DND-41 (cell line): ENCODE data around the gene SLC17A6.

Experiments used
- ATAC-seq: fragments of 200-7000 bp; cut with Tn5 transposase; 3 replicates; pipeline ENCODE4 v1.9.1; 2021; ENCODE audit warnings: low read depth; ENCODE audit not compliant: insufficient read depth
- DNase-seq: peaks from one replicate; pipeline ENCODE4 v3.0.0-alpha.2; 2020
- H2AFZ ChIP-seq: 2 replicates; pipeline ENCODE4 v1.6.0; 2012; ENCODE audit warnings: low read depth, low read length
- H3K27ac ChIP-seq: 2 replicates; pipeline ENCODE4 v1.5.1; 2012; ENCODE audit warnings: low read length, inconsistent platforms
- H3K27me3 ChIP-seq: fragments of 200-600 bp; sonication (generic); 2 replicates; pipeline ENCODE4 v1.6.0; 2012; ENCODE audit warnings: low read length, mild to moderate bottlenecking, inconsistent platforms; ENCODE audit not compliant: insufficient read depth, poor library complexity
- H3K36me3 ChIP-seq: 2 replicates; pipeline ENCODE4 v1.5.1; 2012; ENCODE audit warnings: low read length, inconsistent platforms; ENCODE audit not compliant: insufficient read depth
- H3K4me1 ChIP-seq: 2 replicates; pipeline ENCODE4 v1.5.1; 2012; ENCODE audit warnings: mild to moderate bottlenecking, low read length; ENCODE audit not compliant: insufficient read depth
- H3K4me2 ChIP-seq: 2 replicates; pipeline ENCODE4 v1.6.0; 2012; ENCODE audit warnings: mild to moderate bottlenecking, moderate library complexity, low read length, inconsistent platforms; ENCODE audit not compliant: insufficient read depth
- H3K4me3 ChIP-seq, 2 experiments: fragments of 200-600 bp in 1 of 2; shearing (Covaris generic) in 1 of 2; 2 replicates each; pipeline ENCODE4 v1.5.1; 2012 to 2016; ENCODE audit warnings: inconsistent platforms in 2 of 2, low read length in 2 of 2, mild to moderate bottlenecking in 2 of 2, low read depth in 1 of 2, moderate library complexity in 1 of 2
- H3K79me2 ChIP-seq: 2 replicates; pipeline ENCODE4 v1.6.0; 2012; ENCODE audit warnings: low read length, inconsistent platforms; ENCODE audit not compliant: insufficient read depth
- H3K9ac ChIP-seq: 2 replicates; pipeline ENCODE4 v1.6.0; 2012; ENCODE audit warnings: low read depth, mild to moderate bottlenecking, inconsistent platforms, low read length, moderate library complexity
- H3K9me3 ChIP-seq: 2 replicates; pipeline ENCODE4 v1.5.1; 2012; ENCODE audit warnings: low read length, moderate library complexity, mild to moderate bottlenecking, inconsistent platforms; ENCODE audit not compliant: insufficient read depth, severe bottlenecking
- H4K20me1 ChIP-seq: 2 replicates; pipeline ENCODE4 v1.6.0; 2012; ENCODE audit warnings: low read length; ENCODE audit not compliant: insufficient read depth
- CTCF ChIP-seq: IDR thresholded peaks from 2 replicates; pipeline ENCODE4 v1.5.1; 2012; ENCODE audit warnings: borderline replicate concordance, low read length, moderate library complexity, mild to moderate bottlenecking; ENCODE audit not compliant: poor library complexity, severe bottlenecking; ENCODE audit errors: extremely low read depth
- EZH2 ChIP-seq: IDR thresholded peaks from 3 replicates; pipeline ENCODE4 v1.6.1; 2012; ENCODE audit warnings: borderline replicate concordance, low read depth, mild to moderate bottlenecking, moderate library complexity, low read length, inconsistent platforms; ENCODE audit not compliant: severe bottlenecking

Gene SLC17A6

GRCh38 chr11:22371160-22371559 is 33.0 kb downstream of the SLC17A6 start:
- H2AFZ ChIP-seq = no peak overlapping the region
- H3K9ac ChIP-seq = no peak overlapping the region
- no peaks in the 10 kb centered on the region for H3K27me3 ChIP-seq
- ATAC-seq = no peak
- no peaks in the 10 kb centered on the region for H4K20me1 ChIP-seq
- no peaks in the 10 kb centered on the region for H3K9me3 ChIP-seq
- no peaks in the 10 kb centered on the region for H3K79me2 ChIP-seq
- H3K4me1 ChIP-seq = no peaks in the 10 kb centered on the region
- TF ChIP-seq CTCF (no peak), EZH2 (no peak)
- no peak overlapping the region for H3K27ac ChIP-seq
- no peak overlapping the region for H3K4me2 ChIP-seq
- DNase-seq = no peak
- no peak overlapping the region for H3K4me3 ChIP-seq
- no peaks in the 10 kb centered on the region for H3K36me3 ChIP-seq

GRCh38 chr11:22387126-22387525 is 48.9 kb downstream of the SLC17A6 start:
- Histone ChIP-seq H3K9ac (no peak overlapping the region), H3K4me3 (no peak overlapping the region)
- TF ChIP-seq EZH2 (no peak), CTCF (no peak)

GRCh38 chr11:22389526-22390282 is 51.5 kb downstream of the SLC17A6 start:
- no peak overlapping the region for H3K4me2 ChIP-seq
- H3K9me3 ChIP-seq = no peaks in the 10 kb centered on the region
- no peak overlapping the region for H3K27ac ChIP-seq
- no peaks in the 10 kb centered on the region for H3K79me2 ChIP-seq
- no peak overlapping the region for H3K4me3 ChIP-seq
- no peaks in the 10 kb centered on the region for H4K20me1 ChIP-seq
- no peak for DNase-seq
- no peaks in the 10 kb centered on the region for H3K36me3 ChIP-seq
- TF ChIP-seq EZH2 (no peak), CTCF (no peak)
- no peaks in the 10 kb centered on the region for H3K4me1 ChIP-seq
- no peak overlapping the region for H2AFZ ChIP-seq
- H3K27me3 ChIP-seq = no peaks in the 10 kb centered on the region
- H3K9ac ChIP-seq = no peak overlapping the region
- ATAC-seq = no peak

More at GRCh38 chr11:22387126-22387525, 48.9 kb downstream of the SLC17A6 start:
- Histone ChIP-seq H3K27me3 (no peaks in the 10 kb centered on the region), H2AFZ (no peak overlapping the region), H3K4me2 (no peak overlapping the region), H3K27ac (no peak overlapping the region), H3K79me2 (no peaks in the 10 kb centered on the region), H3K9me3 (no peaks in the 10 kb centered on the region), H3K36me3 (no peaks in the 10 kb centered on the region), H3K4me1 (no peaks in the 10 kb centered on the region), H4K20me1 (no peaks in the 10 kb centered on the region)
- no peak for ATAC-seq
- DNase-seq = no peak

- no peaks in the 10 kb centered on the region for H3K79me2 ChIP-seq
- H3K4me3 ChIP-seq = no peak overlapping the region
- DNase-seq (no peak), ATAC-seq (no peak)
- no peak overlapping the region for H2AFZ ChIP-seq
- no peak for TF ChIP-seq EZH2
- TF ChIP-seq CTCF = no peak
- no peak overlapping the region for H3K4me2 ChIP-seq
- H3K9me3 ChIP-seq = no peaks in the 10 kb centered on the region
- no peaks in the 10 kb centered on the region for H3K27me3 ChIP-seq
- H3K9ac ChIP-seq = no peak overlapping the region
- H3K27ac ChIP-seq = no peak overlapping the region
- no peaks in the 10 kb centered on the region for H3K4me1 ChIP-seq
- H4K20me1 ChIP-seq = no peaks in the 10 kb centered on the region
- H3K36me3 ChIP-seq = no peaks in the 10 kb centered on the region
Measured at GRCh38 chr11:22390283-22390655, 52.1 kb downstream of the SLC17A6 start.
